NT2/D1 (cell line): Measurements from ENCODE around the gene ELL2.

Experiments used
- DNase-seq: peaks from one replicate; pipeline ENCODE4 v3.0.0-alpha.2; 2011; ENCODE audit warnings: low read depth, low spot score
- H3K27me3 ChIP-seq: 2 replicates; pipeline ENCODE4 v1.6.0; 2011; ENCODE audit warnings: mild to moderate bottlenecking; ENCODE audit not compliant: insufficient read length, insufficient read depth
- H3K36me3 ChIP-seq: 2 replicates; pipeline ENCODE4 v1.6.1; 2011; ENCODE audit warnings: mild to moderate bottlenecking, low read length, mixed read lengths; ENCODE audit not compliant: insufficient read depth, insufficient read length
- H3K4me1 ChIP-seq: 2 replicates; pipeline ENCODE4 v1.5.1; 2011; ENCODE audit not compliant: insufficient read depth, insufficient read length
- H3K4me3 ChIP-seq: 2 replicates; pipeline ENCODE4 v1.5.1; 2011; ENCODE audit warnings: low read depth; ENCODE audit not compliant: insufficient read length
- H3K9ac ChIP-seq: 2 replicates; pipeline ENCODE4 v1.6.0; 2011; ENCODE audit warnings: low read depth; ENCODE audit not compliant: insufficient read length
- H3K9me3 ChIP-seq: 2 replicates; pipeline ENCODE4 v1.5.1; 2011; ENCODE audit warnings: mild to moderate bottlenecking, low read length; ENCODE audit not compliant: insufficient read depth
- SUZ12 ChIP-seq: IDR thresholded peaks from 2 replicates; pipeline ENCODE4 v1.6.1; 2011; ENCODE audit not compliant: insufficient read length, insufficient read depth; ENCODE audit errors: extremely low read depth
- YY1 ChIP-seq: IDR thresholded peaks from 2 replicates; pipeline ENCODE4 v1.6.1; 2011; ENCODE audit not compliant: insufficient read length, insufficient read depth
- ZNF274 ChIP-seq: IDR thresholded peaks from 2 replicates; pipeline ENCODE4 v1.6.1; 2011; ENCODE audit warnings: mild to moderate bottlenecking, low read depth, low read length

ELL2 gene

GRCh38 chr5:95921501-95921900, 40.1 kb downstream of the ELL2 start:
- H3K9ac ChIP-seq = no peak overlapping the region
- no peak for DNase-seq
- no peaks in the 10 kb centered on the region for H3K27me3 ChIP-seq
- H3K4me1 ChIP-seq = no peaks in the 10 kb centered on the region
- no peaks in the 10 kb centered on the region for H3K9me3 ChIP-seq
- no peaks in the 10 kb centered on the region for H3K36me3 ChIP-seq
- TF ChIP-seq YY1 (no peak), SUZ12 (no peak), ZNF274 (no peak)
- H3K4me3 ChIP-seq = no peak overlapping the region

GRCh38 chr5:95920822-95921221, 40.8 kb downstream of the ELL2 start:
- no peak overlapping the region for H3K9ac ChIP-seq
- no peak overlapping the region for H3K4me3 ChIP-seq
- no peaks in the 10 kb centered on the region for H3K9me3 ChIP-seq
- TF ChIP-seq ZNF274 (no peak), YY1 (no peak), SUZ12 (no peak)
- H3K4me1 ChIP-seq = no peaks in the 10 kb centered on the region
- H3K36me3 ChIP-seq = no peaks in the 10 kb centered on the region
- H3K27me3 ChIP-seq = no peaks in the 10 kb centered on the region
- DNase-seq = no peak

DNA sequence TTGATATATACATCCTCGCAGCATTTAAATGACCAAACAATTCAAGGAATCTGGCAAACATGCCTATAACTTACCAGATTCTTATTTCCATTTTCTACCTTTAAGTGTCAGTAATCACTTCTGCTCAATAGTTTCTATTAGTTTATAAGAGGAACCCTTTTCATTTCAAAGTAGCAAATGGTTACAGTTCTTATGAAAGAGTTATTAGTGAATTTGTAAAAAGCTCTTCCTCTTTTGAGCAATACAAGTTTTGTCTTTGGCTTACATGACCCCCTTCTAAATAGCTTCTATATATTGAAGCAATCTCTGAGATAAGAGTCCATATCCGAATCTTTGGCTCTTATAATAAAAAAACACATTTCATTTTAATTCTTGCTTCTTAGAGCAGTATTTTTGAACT, 42.0 kb downstream of the ELL2 start:
- Histone ChIP-seq H3K4me1 (no peaks in the 10 kb centered on the region), H3K27me3 (no peaks in the 10 kb centered on the region), H3K9me3 (no peaks in the 10 kb centered on the region), H3K36me3 (no peaks in the 10 kb centered on the region), H3K4me3 (no peak overlapping the region), H3K9ac (no peak overlapping the region)
- TF ChIP-seq SUZ12 (no peak), YY1 (no peak), ZNF274 (no peak)
- no peak for DNase-seq

- TF ChIP-seq ZNF274 (no peak), YY1 (no peak), SUZ12 (no peak)
- H3K9ac ChIP-seq = no peak overlapping the region
- DNase-seq = no peak
- H3K9me3 ChIP-seq = no peaks in the 10 kb centered on the region
- H3K27me3 ChIP-seq = no peaks in the 10 kb centered on the region
- no peak overlapping the region for H3K4me3 ChIP-seq
- H3K36me3 ChIP-seq = no peaks in the 10 kb centered on the region
- no peaks in the 10 kb centered on the region for H3K4me1 ChIP-seq
These were observed 43.1 kb downstream of the ELL2 start for GRCh38 chr5:95918421-95919006.

GRCh38 chr5:95917207-95917606, 44.4 kb downstream of the ELL2 start:
- Histone ChIP-seq H3K4me3 (no peak overlapping the region), H3K36me3 (no peaks in the 10 kb centered on the region), H3K4me1 (no peaks in the 10 kb centered on the region), H3K9me3 (no peaks in the 10 kb centered on the region), H3K27me3 (no peaks in the 10 kb centered on the region), H3K9ac (no peak overlapping the region)
- no peak for TF ChIP-seq YY1
- TF ChIP-seq ZNF274 = no peak
- TF ChIP-seq SUZ12 = no peak
- no peak for DNase-seq

- H3K4me1 ChIP-seq = no peaks in the 10 kb centered on the region
- TF ChIP-seq YY1 = no peak
- TF ChIP-seq SUZ12 = no peak
- no peak for TF ChIP-seq ZNF274
- no peak for DNase-seq
- H3K9me3 ChIP-seq = no peaks in the 10 kb centered on the region
- H3K9ac ChIP-seq = no peak overlapping the region
- H3K4me3 ChIP-seq = no peak overlapping the region
- no peaks in the 10 kb centered on the region for H3K36me3 ChIP-seq
- no peaks in the 10 kb centered on the region for H3K27me3 ChIP-seq
These were observed 45.0 kb downstream of the ELL2 start for GRCh38 chr5:95916687-95917085.

GRCh38 chr5:95915999-95916686, 45.5 kb downstream of the ELL2 start:
- H3K9ac ChIP-seq = no peak overlapping the region
- no peaks in the 10 kb centered on the region for H3K36me3 ChIP-seq
- H3K4me3 ChIP-seq = no peak overlapping the region
- no peaks in the 10 kb centered on the region for H3K4me1 ChIP-seq
- DNase-seq = no peak
- H3K27me3 ChIP-seq = no peaks in the 10 kb centered on the region
- TF ChIP-seq YY1 = no peak
- no peak for TF ChIP-seq ZNF274
- TF ChIP-seq SUZ12 = no peak
- H3K9me3 ChIP-seq = no peaks in the 10 kb centered on the region
